GM18498 (cell line): Measurements from ENCODE around the gene INCENP.
"Not testable (repeated sequence)": the region's sequence is repeated elsewhere in the genome, so short reads cannot be mapped to it uniquely, and the experiment has no call there.

Experiments used
- ATAC-seq: cut with Tn5 transposase; IDR thresholded peaks from one replicate; pipeline ENCODE4 v1.9.1; 2021; ENCODE audit warnings: mild to moderate bottlenecking, moderate library complexity; ENCODE audit not compliant: unreplicated experiment

INCENP gene

DNA sequence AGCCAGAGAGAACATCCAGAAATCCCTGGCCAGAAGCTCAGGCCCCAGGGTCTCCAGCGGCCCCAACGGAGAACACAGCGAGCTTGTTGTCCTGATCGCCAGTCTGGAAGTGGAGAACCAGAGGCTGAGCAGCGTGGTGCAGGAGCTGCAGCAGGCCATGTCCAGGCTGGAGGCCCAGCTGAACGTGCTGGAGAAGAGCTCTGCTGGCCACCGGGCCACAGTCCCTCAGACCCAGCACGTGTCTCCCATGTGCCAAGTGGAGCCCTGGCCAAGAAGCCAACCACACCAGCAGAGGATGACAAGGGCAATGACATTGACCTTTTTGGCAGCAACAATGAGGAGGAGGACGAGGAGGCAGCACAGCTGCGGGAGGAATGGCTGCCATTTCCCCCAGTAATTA lies 45.6 kb downstream of the INCENP start:
- no peak for ATAC-seq

DNA sequence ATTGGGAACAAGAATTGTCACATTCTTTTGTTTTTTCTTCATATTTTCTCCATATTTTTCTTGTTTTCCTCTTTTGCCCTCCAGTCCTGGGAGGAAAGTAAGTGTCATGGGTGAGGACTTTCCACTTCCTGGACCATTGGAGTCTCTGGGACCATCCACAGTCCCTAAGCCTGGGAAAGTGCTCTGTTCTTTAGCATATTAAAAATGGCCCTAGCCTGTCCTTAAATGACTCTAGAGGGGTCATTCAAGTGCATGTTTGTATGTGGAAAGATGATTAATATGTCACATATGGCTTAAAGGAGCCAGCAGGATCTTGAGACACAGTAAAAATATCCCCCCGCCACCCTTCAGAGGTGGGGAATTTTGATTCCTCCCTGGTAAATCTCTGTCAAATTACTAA lies 46.1 kb downstream of the INCENP start:
- ATAC-seq = no peak

DNA sequence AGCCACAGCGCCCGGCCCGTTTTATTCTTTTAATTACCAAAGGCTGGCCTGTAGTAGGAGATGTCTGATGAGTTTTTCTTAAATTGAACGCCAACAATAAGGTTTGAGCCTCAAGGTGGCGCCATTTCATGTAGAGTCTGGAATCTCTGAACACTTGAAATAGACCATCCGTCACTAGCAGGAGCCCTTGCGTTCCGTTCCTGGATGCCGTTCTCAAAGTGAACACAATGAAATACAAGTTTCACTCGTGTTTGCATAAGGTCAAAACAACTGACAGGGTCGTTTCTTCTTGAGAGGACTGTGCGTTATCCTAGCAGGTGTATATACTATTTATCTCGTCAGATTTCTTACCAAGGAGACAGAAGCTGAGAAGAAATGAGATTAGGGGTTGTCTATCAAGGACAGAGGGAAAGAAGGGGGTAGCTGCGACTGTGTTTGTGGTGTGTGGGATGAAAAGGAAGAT lies 47.5 kb downstream of the INCENP start:
- ATAC-seq = no peak

DNA sequence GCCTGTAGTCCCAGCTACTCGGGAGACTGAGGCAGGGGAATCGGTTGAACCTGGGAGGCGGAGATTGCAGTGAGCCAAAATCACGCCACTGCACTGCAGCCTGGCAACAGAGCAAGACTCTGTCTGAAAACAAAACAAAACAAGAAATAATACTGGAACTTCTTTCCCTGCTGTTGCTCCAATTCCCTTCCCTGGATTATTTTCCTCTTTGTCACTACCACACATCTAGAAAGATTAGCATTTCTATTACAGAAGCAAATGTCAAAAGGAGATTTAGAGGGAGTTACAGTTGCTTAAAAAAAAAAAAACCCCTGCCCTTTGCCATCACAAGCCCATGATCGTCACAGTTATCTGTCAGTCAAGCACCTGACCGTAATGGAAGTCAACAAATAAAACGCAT lies 48.5 kb downstream of the INCENP start:
- ATAC-seq = no peak

DNA sequence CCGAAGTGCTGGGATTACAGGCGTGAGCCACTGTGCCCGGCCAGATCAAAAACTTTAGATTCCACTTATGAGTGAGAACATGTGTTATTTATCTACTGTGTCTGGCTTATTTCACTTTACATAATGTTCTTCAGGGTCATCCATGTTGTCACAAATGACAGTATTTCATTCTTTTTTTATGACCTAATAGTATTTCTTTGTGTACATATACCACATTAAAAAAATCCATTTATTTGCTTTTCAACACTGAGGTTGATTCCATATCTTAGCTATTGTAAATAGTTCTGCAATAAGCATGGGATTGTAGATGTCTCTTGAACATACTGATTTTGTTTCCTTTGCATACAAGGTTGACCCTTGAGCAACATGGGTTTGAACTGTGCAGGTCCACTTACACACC lies 53.0 kb downstream of the INCENP start:
- ATAC-seq = no peak

DNA sequence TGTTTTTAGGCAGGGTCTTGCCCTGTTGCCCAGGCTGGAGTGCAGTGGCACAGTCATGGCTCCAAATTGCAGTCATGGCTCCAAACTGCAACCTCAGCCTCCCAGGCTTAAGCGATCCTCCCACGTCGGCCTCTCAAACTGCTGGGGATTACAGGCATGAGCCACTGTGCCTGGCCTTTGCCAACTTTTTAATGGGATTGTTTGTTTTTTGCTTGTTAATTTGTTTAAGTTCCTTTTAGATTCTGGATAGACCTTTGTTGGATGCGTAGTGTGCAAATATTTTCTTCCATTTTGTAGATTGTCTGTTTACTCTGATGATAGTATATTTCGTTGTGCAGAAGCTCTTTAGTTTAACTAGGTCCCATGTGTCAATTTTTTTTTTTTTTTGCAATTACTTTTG lies 56.2 kb downstream of the INCENP start:
- no peak for ATAC-seq

DNA sequence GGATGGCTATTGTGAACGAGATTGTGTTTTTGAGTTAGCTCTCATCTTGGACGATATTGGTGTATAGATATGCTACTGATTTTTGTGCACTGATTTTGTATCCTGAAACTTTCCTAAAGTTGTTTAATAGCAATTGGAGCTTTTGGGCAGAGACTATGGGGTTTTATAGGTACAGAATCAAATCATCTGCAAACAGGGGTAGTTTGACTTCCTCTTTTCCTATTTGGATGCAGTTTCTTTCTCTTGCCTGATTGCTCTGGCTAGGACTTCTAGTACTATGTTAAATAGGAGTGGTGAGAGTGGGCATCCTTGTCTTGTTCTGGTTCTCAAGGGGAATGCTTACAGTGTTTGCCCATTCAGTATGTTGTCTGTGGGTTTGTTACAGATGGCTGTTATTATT lies 57.3 kb downstream of the INCENP start:
- no peak for ATAC-seq

DNA sequence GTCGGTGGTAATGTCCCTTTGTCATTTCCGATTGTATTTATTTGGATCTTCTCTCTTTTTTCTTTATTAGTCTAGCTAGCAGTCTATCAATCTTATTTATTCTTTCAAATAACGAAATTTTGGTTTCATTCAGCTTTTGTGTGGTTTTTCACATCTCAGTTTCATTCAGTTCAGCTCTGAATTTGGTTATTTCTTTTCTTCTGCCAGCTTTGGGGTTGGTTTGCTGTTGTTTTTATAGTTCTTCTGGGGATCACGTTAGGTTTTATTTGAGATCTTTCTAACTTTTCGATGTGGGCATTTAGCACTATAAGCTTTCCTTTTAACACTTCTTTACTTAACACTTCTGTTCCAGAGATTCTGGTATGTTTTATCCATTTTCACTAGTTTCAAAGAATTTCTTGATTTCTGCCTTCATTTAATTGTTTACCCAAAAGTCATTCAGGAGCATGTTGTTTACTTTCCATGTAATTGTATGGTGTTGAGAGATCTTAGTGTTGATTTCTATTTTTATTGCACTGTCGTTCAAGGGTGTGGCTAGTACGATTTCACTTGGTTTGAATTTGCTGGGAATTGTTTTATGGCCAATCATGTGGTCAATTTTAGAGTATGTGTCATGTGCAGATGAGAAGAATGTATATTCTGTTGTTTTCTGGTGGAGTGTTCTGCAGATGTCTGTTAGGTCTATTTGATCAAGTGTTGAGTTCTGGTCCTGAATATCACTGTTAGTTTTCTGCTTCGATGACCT lies 58.5 kb downstream of the INCENP start:
- ATAC-seq = no peak

DNA sequence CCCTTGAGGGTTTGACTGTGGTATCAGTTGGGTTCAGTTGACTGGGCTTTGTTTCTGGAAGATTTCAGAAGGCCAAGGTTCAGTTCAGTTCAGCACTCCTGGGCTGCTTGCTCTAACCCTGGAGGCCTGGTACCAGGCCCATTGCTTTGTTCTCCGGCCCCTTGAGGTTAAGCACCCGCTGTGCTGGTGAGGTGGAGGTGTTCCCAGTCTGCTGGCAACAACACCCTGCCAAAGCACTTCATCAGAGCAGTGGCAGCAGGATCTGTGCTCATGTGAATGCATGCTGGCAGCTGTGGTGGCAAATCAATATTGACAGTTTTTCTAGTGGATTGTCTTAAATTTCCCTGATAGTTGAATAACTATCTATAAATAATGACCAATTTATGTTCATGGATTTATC lies 62.4 kb downstream of the INCENP start:
- ATAC-seq = no peak

DNA sequence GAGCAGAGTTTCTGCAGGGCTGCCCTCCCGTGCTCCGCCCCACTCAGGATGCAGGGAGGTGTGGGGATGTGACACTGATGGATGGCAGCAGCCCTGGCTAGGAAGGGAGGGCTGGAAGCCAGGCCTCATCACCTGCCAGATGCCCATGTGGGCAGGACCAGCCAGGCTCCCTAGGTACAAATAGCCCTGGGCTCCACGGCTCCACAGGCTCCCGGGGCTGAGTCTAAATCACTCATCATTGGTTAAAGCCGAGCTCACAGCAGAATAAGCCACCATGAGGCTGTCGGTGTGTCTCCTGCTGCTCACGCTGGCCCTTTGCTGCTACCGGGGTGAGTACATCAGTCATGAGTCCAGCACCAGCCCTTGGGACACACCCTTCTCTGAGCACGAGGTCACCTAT lies 66.2 kb downstream of the INCENP start, which contains the start of gene SCGB1D1:
Gene SCGB1D1 (plus strand): TSS at position 206 of the 400 bp plus-strand sequence. CDS start 69 bp downstream, at position 275.
- ATAC-seq = no peak

DNA sequence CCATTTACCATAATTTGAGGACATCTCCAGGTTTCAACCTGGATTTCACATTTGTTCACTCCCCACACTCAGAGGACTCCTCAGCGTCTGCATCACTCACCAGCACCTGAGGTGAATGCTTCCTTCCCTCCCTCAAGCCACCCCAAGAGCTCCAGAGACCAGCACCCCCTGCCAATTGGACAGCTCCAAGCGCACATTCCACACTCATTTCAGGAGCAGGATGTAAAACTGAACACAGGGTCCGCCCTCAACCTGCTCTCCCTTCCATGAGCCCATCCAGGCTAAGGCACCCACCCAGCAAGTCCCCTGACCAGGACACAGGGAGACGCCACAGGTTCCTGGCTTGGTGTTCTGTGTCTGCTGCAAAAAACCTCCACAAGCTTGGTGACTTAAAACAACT lies 70.1 kb downstream of the INCENP start:
- ATAC-seq = no peak

DNA sequence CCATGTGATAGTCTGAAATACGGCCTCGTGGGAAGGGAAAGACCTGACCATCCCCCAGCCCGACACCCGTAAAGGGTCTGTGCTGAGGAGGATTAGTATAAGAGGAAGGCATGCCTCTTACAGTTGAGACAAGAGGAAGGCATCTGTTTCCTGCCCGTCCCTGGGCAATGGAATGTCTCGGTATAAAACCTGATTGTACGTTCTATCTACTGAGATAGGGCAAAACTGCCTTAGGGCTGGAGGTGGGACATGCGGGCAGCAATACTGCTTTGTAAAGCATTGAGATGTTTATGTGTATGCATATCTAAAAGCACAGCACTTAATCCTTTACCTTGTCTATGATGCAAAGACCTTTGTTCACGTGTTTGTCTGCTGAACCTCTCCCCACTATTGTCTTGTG lies 71.2 kb downstream of the INCENP start:
- ATAC-seq = not testable (repeated sequence)

DNA sequence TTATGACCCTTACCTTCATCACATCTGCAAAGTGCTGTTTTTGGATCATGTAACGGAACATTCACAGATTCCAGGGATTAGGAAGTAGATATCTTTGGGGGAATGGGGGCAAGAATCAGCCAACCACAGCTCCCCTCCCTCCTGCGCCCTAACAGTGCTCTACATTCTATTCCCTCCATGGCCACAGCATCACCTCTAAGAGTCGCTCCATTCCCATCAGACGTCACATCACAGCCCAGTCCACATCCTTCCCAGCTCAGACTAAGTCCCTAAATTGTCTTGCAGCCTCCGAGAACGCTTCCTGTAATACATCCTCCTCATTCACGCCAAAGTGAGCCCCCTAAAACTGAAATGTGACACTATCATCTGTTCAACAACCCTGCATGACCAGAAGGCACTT lies 72.1 kb downstream of the INCENP start:
- ATAC-seq = no peak

DNA sequence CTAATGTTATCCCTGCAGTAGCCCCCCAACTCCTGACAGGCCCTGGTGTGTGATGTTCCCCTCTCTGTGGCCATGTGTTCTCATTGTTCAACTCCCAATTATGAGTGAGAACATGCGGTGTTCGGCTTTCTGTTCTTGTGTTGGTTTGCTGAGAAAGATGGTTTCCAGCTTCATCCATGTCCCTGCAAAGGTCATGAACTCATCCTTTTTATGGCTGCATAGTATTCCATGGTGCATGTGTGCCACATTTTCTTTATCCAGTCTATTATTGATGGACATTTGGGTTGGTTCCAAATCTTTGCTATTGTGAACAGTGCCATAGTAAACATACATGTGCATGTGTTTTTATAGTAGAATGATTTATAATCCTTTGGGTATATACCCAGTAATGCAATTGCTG lies 73.6 kb downstream of the INCENP start:
- not testable (repeated sequence) for ATAC-seq

DNA sequence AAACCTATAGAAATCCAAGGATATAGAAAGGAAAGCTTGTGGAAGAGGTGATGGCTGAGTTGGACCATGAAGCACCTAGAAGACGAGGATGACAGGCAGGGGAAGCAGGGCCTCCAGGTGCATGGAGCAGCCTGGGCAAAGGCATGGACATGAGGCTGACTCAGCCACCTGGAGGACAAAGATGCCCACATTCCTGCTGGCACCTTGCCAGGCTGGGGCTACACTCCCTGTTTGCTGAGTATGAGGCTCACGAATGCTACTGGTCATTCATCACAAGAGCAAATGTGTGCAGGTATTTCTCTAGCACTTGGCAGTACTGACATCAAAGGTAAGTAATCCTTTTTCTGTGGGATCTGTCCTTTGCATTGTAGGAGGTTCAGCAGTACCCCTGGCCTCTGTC lies 77.6 kb downstream of the INCENP start:
- no peak for ATAC-seq
